Erythroblast (primary cell): ENCODE measurements around the gene EMC1.
"Not testable (repeated sequence)": the region's sequence is repeated elsewhere in the genome, so short reads cannot be mapped to it uniquely, and the experiment has no call there.

Experiments
- DNase-seq, 2 experiments: peaks; one replicate each; lab custom pipeline; 2025; lab: John Stamatoyannopoulos, UW
- GATA1 ChIP-seq: IDR thresholded peaks from 2 replicates; pipeline ENCODE4 v1.6.1; 2011; ENCODE audit warnings: low read depth, mild to moderate bottlenecking, control low read depth, low read length, moderate library complexity
- POLR2A ChIP-seq: IDR thresholded peaks from 2 replicates; pipeline ENCODE4 v1.6.1; 2011; ENCODE audit warnings: mild to moderate bottlenecking, low read length

The EMC1 gene

GRCh38 chr1:19251305-19252196 lies at the start of gene EMC1, which contains the start of gene MRTO4:
EMC1 (minus strand) TSS chr1:19251524; CDS start chr1:19251509, 15 bp downstream.
MRTO4 (plus strand) TSS chr1:19251805; CDS start chr1:19251836, 31 bp downstream.
- TF ChIP-seq GATA1 (no peak), POLR2A (peak; percentile 82)
- DNase-seq = peak; percentile 91 to 94

GRCh38 chr1:19300211-19300610 lies 48.9 kb upstream of the EMC1 start:
- no peak for TF ChIP-seq GATA1
- TF ChIP-seq POLR2A = no peak
- no peak for DNase-seq

GRCh38 chr1:19294638-19295037 lies 43.3 kb upstream of the EMC1 start:
- DNase-seq = no peak
- TF ChIP-seq GATA1 = no peak
- no peak for TF ChIP-seq POLR2A

GRCh38 chr1:19289244-19289643 lies 37.9 kb upstream of the EMC1 start:
- TF ChIP-seq GATA1 = no peak
- TF ChIP-seq POLR2A = no peak
- DNase-seq = peak in 1 of 2 experiments; percentile 11

- DNase-seq = peak; percentile 68 to 72
Observed at GRCh38 chr1:19288324-19289241, 37.3 kb upstream of the EMC1 start, which contains the start of gene AKR7A3. AKR7A3 (minus strand) TSS chr1:19288770; CDS start chr1:19288709, 61 bp downstream.

- TF ChIP-seq POLR2A (no peak), GATA1 (no peak)
- no peak for DNase-seq
Observed at GRCh38 chr1:19287436-19288185, 36.3 kb upstream of the EMC1 start.

- not testable (repeated sequence) for DNase-seq
Observed at GRCh38 chr1:19285807-19286206, 34.5 kb upstream of the EMC1 start.

- not testable (repeated sequence) for DNase-seq
Observed at GRCh38 chr1:19285366-19285765, 34.0 kb upstream of the EMC1 start.

GRCh38 chr1:19284881-19285280 lies 33.6 kb upstream of the EMC1 start:
- TF ChIP-seq GATA1 = no peak
- no peak for TF ChIP-seq POLR2A
- DNase-seq = no peak

- no peak for DNase-seq
- TF ChIP-seq POLR2A (no peak), GATA1 (no peak)
Observed at GRCh38 chr1:19283891-19284290, 32.6 kb upstream of the EMC1 start.

GRCh38 chr1:19274636-19275035 lies 23.3 kb upstream of the EMC1 start:
- DNase-seq = peak; percentile 22 to 40
- no peak for TF ChIP-seq GATA1
- TF ChIP-seq POLR2A = no peak

GRCh38 chr1:19273844-19274531 lies 22.7 kb upstream of the EMC1 start:
- DNase-seq = peak; percentile 16 to 19

GRCh38 chr1:19273106-19273843 lies 22.0 kb upstream of the EMC1 start:
- no peak for TF ChIP-seq GATA1
- TF ChIP-seq POLR2A = no peak
- DNase-seq = no peak
